ELR (cell line): ENCODE results near the gene ARL4D.

Experiments
- DNase-seq: peaks from one replicate; pipeline ENCODE4 v3.0.0-alpha.2; 2015; ENCODE audit warnings: low read depth

ARL4D gene

GRCh38 chr17:43427362-43428043 lies 28.7 kb downstream of the ARL4D start:
- DNase-seq: no peak

GRCh38 chr17:43428524-43428923 lies 29.7 kb downstream of the ARL4D start:
- no peak for DNase-seq

GRCh38 chr17:43430936-43431713 lies 32.3 kb downstream of the ARL4D start:
- DNase-seq: no peak

GRCh38 chr17:43431714-43432523 lies 33.1 kb downstream of the ARL4D start:
- no peak for DNase-seq

GRCh38 chr17:43434902-43435319 lies 36.1 kb downstream of the ARL4D start:
- no peak for DNase-seq

- DNase-seq: no peak
Observed at GRCh38 chr17:43437756-43438155, 39.0 kb downstream of the ARL4D start.

GRCh38 chr17:43438626-43439025 lies 39.8 kb downstream of the ARL4D start:
- DNase-seq: no peak

GRCh38 chr17:43439041-43439440 lies 40.2 kb downstream of the ARL4D start:
- no peak for DNase-seq

GRCh38 chr17:43442711-43443110 lies 43.9 kb downstream of the ARL4D start:
- DNase-seq: peak; percentile 52

GRCh38 chr17:43443381-43443780 lies 44.6 kb downstream of the ARL4D start:
- no peak for DNase-seq

GRCh38 chr17:43444223-43445008 lies 45.6 kb downstream of the ARL4D start:
- DNase-seq: no peak

- DNase-seq: no peak
Observed at GRCh38 chr17:43445009-43445589, 46.3 kb downstream of the ARL4D start.

- DNase-seq: no peak
Observed at GRCh38 chr17:43446773-43447172, 48.0 kb downstream of the ARL4D start.

- DNase-seq: no peak
Observed at GRCh38 chr17:43448720-43449469, 50.1 kb downstream of the ARL4D start.

GRCh38 chr17:43449470-43450248 lies 50.9 kb downstream of the ARL4D start:
- DNase-seq: no peak
